Testis (tissue), 3 donors: ENCODE measurements around the gene EFNB1. TPM values are rescaled to one million over a fixed set of nuclear protein-coding genes. Genes with fewer than 3 reads are reported as not detected.

ENCODE experiments used
- DNase-seq: peaks from one replicate; pipeline ENCODE4 v3.0.0-alpha.2; 2019
- H3K27ac ChIP-seq, 2 donors: fragments of 200-600 bp; sonication (generic); one replicate each; pipeline ENCODE4 v1.5.1; 2019
- H3K27me3 ChIP-seq: fragments of 200-600 bp; sonication (generic); one replicate; pipeline ENCODE4 v1.5.1; 2019
- H3K36me3 ChIP-seq: fragments of 200-600 bp; sonication (generic); one replicate; pipeline ENCODE4 v1.5.1; 2017; ENCODE audit warnings: low read depth; ENCODE audit errors: missing control alignments
- H3K4me1 ChIP-seq: fragments of 200-600 bp; sonication (generic); one replicate; pipeline ENCODE4 v1.5.1; 2019
- H3K4me3 ChIP-seq, 2 donors: fragments of 200-600 bp; sonication (generic); one replicate each; pipeline ENCODE4 v1.5.1; 2017 to 2019
- H3K9me3 ChIP-seq: fragments of 200-600 bp; sonication (generic); one replicate; pipeline ENCODE4 v1.5.1; 2017
- CTCF ChIP-seq, 3 experiments: fragments of 450-650 bp in 2 of 3; fragments of 200-600 bp in 1 of 3; sonication (generic) in 1 of 3; IDR thresholded peaks; one replicate each; pipeline ENCODE4 v1.5.1; 2016 to 2019; ENCODE audit warnings: antibody characterized with exemption in 3 of 3, mild to moderate bottlenecking in 2 of 3, moderate library complexity in 1 of 3
- POLR2A ChIP-seq: fragments of 450-650 bp; IDR thresholded peaks from one replicate; pipeline ENCODE4 v1.6.1; 2017; ENCODE audit warnings: antibody characterized with exemption, mild to moderate bottlenecking, moderate library complexity
- WGBS, 2 donors: methylation state at CpG; one replicate each; pipeline ENCODE4 v1.1.5; 2018; 5-methylcytosine and 5-hydroxymethylcytosine counted together
- intact Hi-C: fragments of 100-400 bp; cut with DNase I; formaldehyde crosslinking; loops from one replicate; pipeline ENCODE4 v1.15.1; 2023; ENCODE audit warnings: low total_unique reads
- polyA plus RNA-seq: library from polyadenylated mRNA; stranded (reverse); fragments of 350-450 nt; fragmentation: Illumina TruSeq; extraction: RNeasy Lipid Tissue Mini Kit (QIAGEN cat#74804); gene quantifications from one replicate; pipeline ENCODE4 v1.2.3, GENCODE V29; 2014; ENCODE audit warnings: low read depth, low replicate concordance; ENCODE audit not compliant: insufficient read depth
- total RNA-seq, 2 donors: library from RNA; depleted of rRNA; stranded (reverse); fragments of >200 nt; gene quantifications; one replicate each; pipeline ENCODE4 v1.2.3, GENCODE V29; 2016

EFNB1 gene
- total and polyA plus RNA-seq, 3 donors from 2014 or later: 14.6 to 29.4 (median 21.1) TPM

GRCh38 chrX:68883800-68884199 lies 55.0 kb downstream of the EFNB1 start:
- 67 to 72% methylated on average over 1 to 2 of the region's 2 CpGs for WGBS, 2 donors
- intact Hi-C loops: no loop called here
- TF ChIP-seq CTCF (IDR thresholded peaks at IDR 0.05) (no peak), POLR2A (no peak)

GRCh38 chrX:68889249-68889648 lies 60.4 kb downstream of the EFNB1 start:
- WGBS, 2 donors: 90% methylated on average over 3 to 4 of the region's 4 CpGs
- no peak overlapping the region for H3K27ac ChIP-seq
- no peak for DNase-seq
- H3K4me3 ChIP-seq: no peak overlapping the region
- no peaks in the 10 kb centered on the region for H3K36me3 ChIP-seq
- H3K27me3 ChIP-seq: no peaks in the 10 kb centered on the region
- H3K9me3 ChIP-seq: no peaks in the 10 kb centered on the region
- TF ChIP-seq POLR2A (no peak), CTCF (IDR thresholded peaks at IDR 0.05) (no peak)
- H3K4me1 ChIP-seq: peaks cover 2% of the 10 kb centered on the region
- intact Hi-C loops: no loop called here

More at GRCh38 chrX:68883800-68884199, 55.0 kb downstream of the EFNB1 start:
- no peaks in the 10 kb centered on the region for H3K9me3 ChIP-seq
- H3K27ac ChIP-seq: no peak overlapping the region
- no peak for DNase-seq
- no peak overlapping the region for H3K4me3 ChIP-seq
- no peaks in the 10 kb centered on the region for H3K4me1 ChIP-seq
- no peaks in the 10 kb centered on the region for H3K36me3 ChIP-seq
- H3K27me3 ChIP-seq: no peaks in the 10 kb centered on the region

Other genes starting within 250 kb of the EFNB1 start
- 1 to 10 TPM; 2.3 to 4.0 TPM for gene STARD8, start 181.4 kb upstream of the EFNB1 start, total RNA-seq
- gene STARD8, start 181.4 kb upstream of the EFNB1 start, polyA plus RNA-seq: 3.1 TPM